Measurements from ENCODE around the gene NT5E.

GRCh38 chr6:85428486-85428885 is 21.4 kb upstream of the NT5E start:
- TF ChIP-seq EZH2 (IDR thresholded peaks at IDR 0.05) (no peak), POLR2AphosphoS5 (IDR thresholded peaks at IDR 0.05; ENCODE audit: borderline replicate concordance, low read depth, low read length) (no peak)
